Measurements from ENCODE around the gene YBEY. TPM values are rescaled to one million over a fixed set of nuclear protein-coding genes. Genes with fewer than 3 reads are reported as not detected.

Gene YBEY
- polyA plus RNA-seq, 1 donor from 2014 or later: 88.4 TPM

- H2AFZ ChIP-seq (ENCODE audit: low read depth, low read length): peak overlapping the region; percentile 56
- peak overlapping the region; percentile 85 for H3K9ac ChIP-seq (ENCODE audit: low read length)
- no peaks in the 10 kb centered on the region for H3K9me2 ChIP-seq (ENCODE audit: insufficient read depth, low read length)
- TF ChIP-seq CTCF (IDR thresholded peaks at IDR 0.05; ENCODE audit: poor library complexity, severe bottlenecking) (no peak), RAD21 (conservative IDR thresholded peaks at IDR 0.05) (peak; percentile 12), TAF1 (IDR thresholded peaks at IDR 0.05; ENCODE audit: low read depth) (peak; percentile 54), REST (IDR thresholded peaks at IDR 0.05; ENCODE audit: borderline replicate concordance) (no peak), EZH2 (IDR thresholded peaks at IDR 0.05; ENCODE audit: borderline replicate concordance, insufficient read depth, low read length, poor library complexity, severe bottlenecking) (no peak), SMC3 (conservative IDR thresholded peaks at IDR 0.05; ENCODE audit: poor library complexity) (peak; percentile 8), POLR2AphosphoS5 (IDR thresholded peaks at IDR 0.05) (peak; percentile 18), EP300 (conservative IDR thresholded peaks at IDR 0.05; ENCODE audit: poor library complexity, severe bottlenecking) (no peak), MXI1 (conservative IDR thresholded peaks at IDR 0.05; ENCODE audit: poor library complexity, severe bottlenecking) (peak; percentile 60)
- H4K20me1 ChIP-seq (ENCODE audit: insufficient read depth): no peaks in the 10 kb centered on the region
- no peaks in the 10 kb centered on the region for H3K9me3 ChIP-seq (ENCODE audit: low read length)
- H3K79me2 ChIP-seq (replicated peaks; ENCODE audit: insufficient read depth, low read length): peaks cover 49% of the 10 kb centered on the region
- H3K4me2 ChIP-seq (ENCODE audit: low read length): peak overlapping the region; percentile 49
- no peaks in the 10 kb centered on the region for H3K27me3 ChIP-seq (ENCODE audit: insufficient read depth, low read depth, low read length)
- H3F3A ChIP-seq (ENCODE audit: insufficient read depth, low read length, poor library complexity, severe bottlenecking): no peaks in the 10 kb centered on the region
- no peaks in the 10 kb centered on the region for H3K36me3 ChIP-seq (ENCODE audit: insufficient read depth, low read length)
- peak overlapping the region; percentile 83 for H3K4me3 ChIP-seq (ENCODE audit: low read length)
- peak overlapping the region; percentile 74 for H3K27ac ChIP-seq (ENCODE audit: low read length)
These were observed 39.2 kb downstream of the YBEY start for GRCh38 chr21:46325073-46325912.

- H3K27me3 ChIP-seq (ENCODE audit: insufficient read depth, low read depth, low read length): no peaks in the 10 kb centered on the region
- H3K9ac ChIP-seq (ENCODE audit: low read length): no peak overlapping the region
- peak overlapping the region; percentile 49 for H3K4me2 ChIP-seq (ENCODE audit: low read length)
- H3K9me3 ChIP-seq (ENCODE audit: low read length): no peaks in the 10 kb centered on the region
- no peak overlapping the region for H2AFZ ChIP-seq (ENCODE audit: low read depth, low read length)
- no peak for TF ChIP-seq CTCF (IDR thresholded peaks at IDR 0.05; ENCODE audit: poor library complexity, severe bottlenecking)
- no peak for TF ChIP-seq TAF1 (IDR thresholded peaks at IDR 0.05; ENCODE audit: low read depth)
- no peak for TF ChIP-seq EP300 (conservative IDR thresholded peaks at IDR 0.05; ENCODE audit: poor library complexity, severe bottlenecking)
- no peak for TF ChIP-seq POLR2AphosphoS5 (IDR thresholded peaks at IDR 0.05)
- no peak for TF ChIP-seq RAD21 (conservative IDR thresholded peaks at IDR 0.05)
- no peak for TF ChIP-seq EZH2 (IDR thresholded peaks at IDR 0.05; ENCODE audit: borderline replicate concordance, insufficient read depth, low read length, poor library complexity, severe bottlenecking)
- TF ChIP-seq REST (IDR thresholded peaks at IDR 0.05; ENCODE audit: borderline replicate concordance): no peak
- TF ChIP-seq SMC3 (conservative IDR thresholded peaks at IDR 0.05; ENCODE audit: poor library complexity): no peak
- no peak for TF ChIP-seq MXI1 (conservative IDR thresholded peaks at IDR 0.05; ENCODE audit: poor library complexity, severe bottlenecking)
- H3K4me3 ChIP-seq (ENCODE audit: low read length): peak overlapping the region; percentile 83
- H4K20me1 ChIP-seq (ENCODE audit: insufficient read depth): no peaks in the 10 kb centered on the region
- H3K79me2 ChIP-seq (replicated peaks; ENCODE audit: insufficient read depth, low read length): peaks cover 47% of the 10 kb centered on the region
- no peaks in the 10 kb centered on the region for H3K9me2 ChIP-seq (ENCODE audit: insufficient read depth, low read length)
- peak overlapping the region; percentile 74 for H3K27ac ChIP-seq (ENCODE audit: low read length)
- no peaks in the 10 kb centered on the region for H3K36me3 ChIP-seq (ENCODE audit: insufficient read depth, low read length)
- no peaks in the 10 kb centered on the region for H3F3A ChIP-seq (ENCODE audit: insufficient read depth, low read length, poor library complexity, severe bottlenecking)
These were observed 40.1 kb downstream of the YBEY start for GRCh38 chr21:46326110-46326703.

All from neural cell (in vitro differentiated cells).